GM10847 (cell line): ENCODE data around the gene RFLNA.

Experiments
- POLR2A ChIP-seq: IDR thresholded peaks from 2 replicates; pipeline ENCODE4 v1.6.1; 2011; ENCODE audit not compliant: insufficient read length; ENCODE audit errors: extremely low read depth

Gene RFLNA

GRCh38 chr12:124306686-124307555 lies 12.0 kb downstream of the RFLNA start:
- no peak for TF ChIP-seq POLR2A

GRCh38 chr12:124307556-124307825 lies 12.6 kb downstream of the RFLNA start:
- TF ChIP-seq POLR2A = no peak

- TF ChIP-seq POLR2A = no peak
Measured at GRCh38 chr12:124308741-124309140, 13.8 kb downstream of the RFLNA start.

GRCh38 chr12:124309231-124309630 lies 14.3 kb downstream of the RFLNA start:
- no peak for TF ChIP-seq POLR2A

GRCh38 chr12:124309744-124310143 lies 14.9 kb downstream of the RFLNA start:
- TF ChIP-seq POLR2A = no peak

- no peak for TF ChIP-seq POLR2A
Measured at GRCh38 chr12:124310178-124310577, 15.3 kb downstream of the RFLNA start.

GRCh38 chr12:124310785-124311184 lies 15.9 kb downstream of the RFLNA start:
- TF ChIP-seq POLR2A = no peak

GRCh38 chr12:124311292-124312109 lies 16.6 kb downstream of the RFLNA start:
- TF ChIP-seq POLR2A = no peak

- TF ChIP-seq POLR2A = no peak
Measured at GRCh38 chr12:124312601-124313000, 17.7 kb downstream of the RFLNA start.

- TF ChIP-seq POLR2A = no peak
Measured at GRCh38 chr12:124314207-124314606, 19.3 kb downstream of the RFLNA start.

GRCh38 chr12:124314766-124315165 lies 19.9 kb downstream of the RFLNA start:
- TF ChIP-seq POLR2A = no peak

- no peak for TF ChIP-seq POLR2A
Measured at GRCh38 chr12:124315372-124316044, 20.6 kb downstream of the RFLNA start.

GRCh38 chr12:124316257-124316900 lies 21.5 kb downstream of the RFLNA start:
- TF ChIP-seq POLR2A = no peak

GRCh38 chr12:124317400-124317799 lies 22.5 kb downstream of the RFLNA start:
- TF ChIP-seq POLR2A = no peak

- TF ChIP-seq POLR2A = no peak
Measured at GRCh38 chr12:124318278-124319020, 23.6 kb downstream of the RFLNA start.
